Neural progenitor cell (in vitro differentiated cells): Measurements from ENCODE around the gene OR8S1.

Source experiments
- EZH2 ChIP-seq: fragments of 200-600 bp; sonication (generic); IDR thresholded peaks from 2 replicates; pipeline ENCODE4 v1.6.1; 2017; ENCODE audit warnings: antibody characterized with exemption, mild to moderate bottlenecking, moderate library complexity
- TF ChIP-seq, protein P1 (sequence below): fragments of 200-600 bp; sonication (generic); IDR thresholded peaks from 2 replicates; pipeline ENCODE4 v1.5.1; 2017; ENCODE audit warnings: antibody characterized with exemption, mild to moderate bottlenecking

DNA sequence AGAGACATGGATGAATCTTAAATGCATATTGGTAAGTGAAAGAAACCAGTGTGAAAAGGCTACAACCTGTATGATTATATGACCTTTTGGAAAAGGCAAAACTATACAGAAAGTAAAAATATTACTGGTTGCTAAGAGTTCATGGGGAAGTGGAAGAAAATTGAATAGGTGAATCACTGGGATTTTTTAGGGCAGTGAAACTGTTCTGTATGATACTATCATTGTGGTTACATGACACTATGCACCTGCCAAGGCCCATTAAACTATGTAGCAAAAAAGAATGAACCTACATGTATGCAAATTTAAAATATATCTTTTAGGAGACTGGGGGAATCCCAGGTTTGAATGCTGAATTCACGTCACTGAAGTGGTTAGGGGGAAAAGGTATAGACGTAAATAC is 12.6 kb upstream of the OR8S1 start:
- TF ChIP-seq, protein P1, sequence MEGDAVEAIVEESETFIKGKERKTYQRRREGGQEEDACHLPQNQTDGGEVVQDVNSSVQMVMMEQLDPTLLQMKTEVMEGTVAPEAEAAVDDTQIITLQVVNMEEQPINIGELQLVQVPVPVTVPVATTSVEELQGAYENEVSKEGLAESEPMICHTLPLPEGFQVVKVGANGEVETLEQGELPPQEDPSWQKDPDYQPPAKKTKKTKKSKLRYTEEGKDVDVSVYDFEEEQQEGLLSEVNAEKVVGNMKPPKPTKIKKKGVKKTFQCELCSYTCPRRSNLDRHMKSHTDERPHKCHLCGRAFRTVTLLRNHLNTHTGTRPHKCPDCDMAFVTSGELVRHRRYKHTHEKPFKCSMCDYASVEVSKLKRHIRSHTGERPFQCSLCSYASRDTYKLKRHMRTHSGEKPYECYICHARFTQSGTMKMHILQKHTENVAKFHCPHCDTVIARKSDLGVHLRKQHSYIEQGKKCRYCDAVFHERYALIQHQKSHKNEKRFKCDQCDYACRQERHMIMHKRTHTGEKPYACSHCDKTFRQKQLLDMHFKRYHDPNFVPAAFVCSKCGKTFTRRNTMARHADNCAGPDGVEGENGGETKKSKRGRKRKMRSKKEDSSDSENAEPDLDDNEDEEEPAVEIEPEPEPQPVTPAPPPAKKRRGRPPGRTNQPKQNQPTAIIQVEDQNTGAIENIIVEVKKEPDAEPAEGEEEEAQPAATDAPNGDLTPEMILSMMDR, result no peak
- no peak for TF ChIP-seq EZH2
